Cardiac fibroblast (primary cell): ENCODE results near the gene NDUFA13.

Experiments used
- DNase-seq, 2 donors: peaks; one replicate each; pipeline versions ENCODE4 v3.0.0 to v3.0.0-alpha.2; 2010; ENCODE audit warnings: low read depth in 2 of 2
- H3K4me3 ChIP-seq, 2 donors: replicated peaks in 1 of 2; 1 replicate in 1 of 2; 2 replicates in 1 of 2; pipeline ENCODE4 v1.5.1; 2011; ENCODE audit warnings: low read depth in 2 of 2, low read length in 2 of 2, mild to moderate bottlenecking in 2 of 2, moderate library complexity in 1 of 2
- CTCF ChIP-seq: IDR thresholded peaks from one replicate; pipeline ENCODE4 v1.5.1; 2011; ENCODE audit warnings: low read depth, mild to moderate bottlenecking, low read length, inconsistent platforms

The NDUFA13 gene

GRCh38 chr19:19575411-19575810 is 59.4 kb downstream of the NDUFA13 start:
- no peak for DNase-seq
- no peak for TF ChIP-seq CTCF
- H3K4me3 ChIP-seq: no peak overlapping the region
